Neuronal stem cell (in vitro differentiated cells): ENCODE measurements around the gene NDUFS1.
A peak's percentile ranks its signal among the peaks of the same experiment; 100 is the strongest.
"Not testable (repeated sequence)": the region's sequence is repeated elsewhere in the genome, so short reads cannot be mapped to it uniquely, and the experiment has no call there.

Experiments
- DNase-seq: peaks from one replicate; pipeline ENCODE4 v3.0.0-alpha.2; 2013; ENCODE audit warnings: low spot score
- H2AFZ ChIP-seq: one replicate; pipeline ENCODE4 v1.6.1; 2013; ENCODE audit warnings: mild to moderate bottlenecking, low read length, inconsistent platforms
- H2AK5ac ChIP-seq: 2 replicates; pipeline ENCODE4 v1.6.1; 2013; ENCODE audit warnings: low read depth, mild to moderate bottlenecking, inconsistent platforms, low read length, moderate library complexity, mixed read lengths
- H2BK120ac ChIP-seq: 2 replicates; pipeline ENCODE4 v1.6.1; 2013; ENCODE audit warnings: low read depth, mild to moderate bottlenecking, inconsistent platforms, low read length, moderate library complexity, mixed read lengths
- H2BK12ac ChIP-seq: one replicate; pipeline ENCODE4 v1.6.1; 2013; ENCODE audit warnings: low read length, inconsistent platforms
- H2BK15ac ChIP-seq: 2 replicates; pipeline ENCODE4 v1.6.1; 2013; ENCODE audit warnings: mild to moderate bottlenecking, low read length, inconsistent platforms, mixed read lengths
- H2BK5ac ChIP-seq: one replicate; pipeline ENCODE4 v1.6.1; 2013; ENCODE audit warnings: inconsistent platforms, mild to moderate bottlenecking, low read length, moderate library complexity
- H3K14ac ChIP-seq: one replicate; pipeline ENCODE4 v1.6.1; 2013; ENCODE audit warnings: low read length, inconsistent platforms
- H3K18ac ChIP-seq: 2 replicates; pipeline ENCODE4 v1.6.1; 2013; ENCODE audit warnings: low read length, inconsistent platforms
- H3K23ac ChIP-seq: 2 replicates; pipeline ENCODE4 v1.6.1; 2013; ENCODE audit warnings: low read depth, mild to moderate bottlenecking, mixed read lengths, low read length, inconsistent platforms; ENCODE audit not compliant: poor library complexity
- H3K27ac ChIP-seq: replicated peaks from 3 replicates; pipeline ENCODE4 v1.5.1; 2013; ENCODE audit warnings: low read length, inconsistent platforms
- H3K27me3 ChIP-seq, 3 experiments: 2 replicates each; pipeline ENCODE4 v1.6.1; 2013; ENCODE audit warnings: low read length in 3 of 3, mild to moderate bottlenecking in 2 of 3, inconsistent platforms in 1 of 3, low read depth in 1 of 3, mixed read lengths in 1 of 3, moderate library complexity in 1 of 3; ENCODE audit not compliant: control insufficient read depth in 3 of 3, insufficient read depth in 3 of 3
- H3K36me3 ChIP-seq, 2 donors: replicated peaks in 1 of 2; 2 replicates each; pipeline ENCODE4 v1.6.1; 2013; ENCODE audit warnings: low read length in 2 of 2; ENCODE audit not compliant: control insufficient read depth in 2 of 2, insufficient read depth in 2 of 2
- H3K4ac ChIP-seq: 2 replicates; pipeline ENCODE4 v1.6.1; 2013; ENCODE audit warnings: inconsistent platforms, mild to moderate bottlenecking, low read length, moderate library complexity
- H3K4me1 ChIP-seq, 2 donors: 1 replicate in 1 of 2; 2 replicates in 1 of 2; pipeline ENCODE4 v1.6.1; 2013; ENCODE audit warnings: low read length in 2 of 2, low read depth in 1 of 2; ENCODE audit not compliant: control insufficient read depth in 2 of 2, insufficient read depth in 1 of 2
- H3K4me2 ChIP-seq: one replicate; pipeline ENCODE4 v1.6.1; 2013; ENCODE audit warnings: mild to moderate bottlenecking, low read length, inconsistent platforms; ENCODE audit not compliant: insufficient read depth, poor library complexity, severe bottlenecking
- H3K4me3 ChIP-seq, 2 donors: 2 replicates each; pipeline ENCODE4 v1.5.1; 2013; ENCODE audit warnings: low read length in 2 of 2, mild to moderate bottlenecking in 2 of 2, inconsistent platforms in 1 of 2, moderate library complexity in 1 of 2
- H3K79me1 ChIP-seq: one replicate; pipeline ENCODE4 v1.6.1; 2013; ENCODE audit warnings: low read depth, mild to moderate bottlenecking, inconsistent platforms, low read length, moderate library complexity
- H3K9ac ChIP-seq: one replicate; pipeline ENCODE4 v1.6.1; 2013; ENCODE audit warnings: mild to moderate bottlenecking, low read depth, low read length, inconsistent platforms; ENCODE audit not compliant: poor library complexity
- H3K9me3 ChIP-seq, 2 donors: replicated peaks in 1 of 2; 2 replicates each; pipeline versions ENCODE3 to v1.6.1; 2013; ENCODE audit warnings: low read length in 2 of 2, mild to moderate bottlenecking in 2 of 2, inconsistent platforms in 1 of 2, low read depth in 1 of 2, mixed read lengths in 1 of 2, moderate library complexity in 1 of 2; ENCODE audit not compliant: control insufficient read depth in 2 of 2, insufficient read depth in 1 of 2
- H4K8ac ChIP-seq: one replicate; pipeline ENCODE4 v1.6.1; 2013; ENCODE audit warnings: low read depth, mild to moderate bottlenecking, inconsistent platforms, low read length, moderate library complexity
- H4K91ac ChIP-seq: one replicate; pipeline ENCODE4 v1.6.1; 2013; ENCODE audit warnings: low read length, low read depth, mild to moderate bottlenecking, inconsistent platforms; ENCODE audit not compliant: poor library complexity
- whole genome bisulfite sequencing, 2 donors: extraction: QIAGEN DNeasy Blood & Tissue Kit; methylation state at CpG; one replicate each; pipeline ENCODE4 v1.1.7; 2013; ENCODE audit warnings: missing lambda C conversion rate in 2 of 2, mixed read lengths in 1 of 2; ENCODE audit not compliant: insufficient read length in 2 of 2, insufficient replicate concordance in 1 of 2; ENCODE audit errors: extremely low coverage in 2 of 2; 5-methylcytosine and 5-hydroxymethylcytosine counted together

Gene NDUFS1

GRCh38 chr2:206163251-206163880 lies 4.1 kb upstream of the NDUFS1 start:
- H4K8ac ChIP-seq = no peak overlapping the region
- no peak overlapping the region for H4K91ac ChIP-seq
- peaks cover 22 to 55% of the 10 kb centered on the region in 2 donors for H3K36me3 ChIP-seq
- H3K18ac ChIP-seq = no peak overlapping the region
- H3K14ac ChIP-seq = no peak overlapping the region
- no peak overlapping the region for H3K4me3 ChIP-seq
- no peak overlapping the region for H3K23ac ChIP-seq
- H2BK15ac ChIP-seq = no peak overlapping the region
- no peak for DNase-seq
- no peak overlapping the region for H2BK120ac ChIP-seq
- no peak overlapping the region for H3K27ac ChIP-seq
- H3K9me3 ChIP-seq = peaks cover 0 to 1% of the 10 kb centered on the region in 2 donors
- no peak overlapping the region for H2AK5ac ChIP-seq
- no peak overlapping the region for H3K4ac ChIP-seq
- H3K4me1 ChIP-seq = peaks cover 3 to 9% of the 10 kb centered on the region in 2 donors
- no CpG with 5 or more reads among the region's 3 CpGs for WGBS, 2 donors
- H3K4me2 ChIP-seq = no peak overlapping the region
- H3K27me3 ChIP-seq = no peaks in the 10 kb centered on the region
- no peak overlapping the region for H2BK5ac ChIP-seq
- H2AFZ ChIP-seq = no peak overlapping the region
- H2BK12ac ChIP-seq = no peak overlapping the region
- H3K9ac ChIP-seq = no peak overlapping the region
- H3K79me1 ChIP-seq = no peaks in the 10 kb centered on the region

- not testable (repeated sequence) for H4K8ac ChIP-seq, H2BK15ac ChIP-seq, H2BK5ac ChIP-seq, H3K18ac ChIP-seq, H2BK12ac ChIP-seq, H3K4me2 ChIP-seq, H2BK120ac ChIP-seq, H2AK5ac ChIP-seq, H4K91ac ChIP-seq, H3K4me3 ChIP-seq, H3K4ac ChIP-seq, H3K23ac ChIP-seq, H3K14ac ChIP-seq, DNase-seq, H3K4me1 ChIP-seq, H3K27me3 ChIP-seq, H2AFZ ChIP-seq, H3K79me1 ChIP-seq, H3K9ac ChIP-seq, H3K27ac ChIP-seq, H3K9me3 ChIP-seq
- peaks cover 22 to 48% of the 10 kb centered on the region in 2 donors for H3K36me3 ChIP-seq
- no CpG with 5 or more reads among the region's 4 CpGs for WGBS, 2 donors
Measured at GRCh38 chr2:206162401-206162800, 3.2 kb upstream of the NDUFS1 start.

GRCh38 chr2:206160807-206161179 lies 1.5 kb upstream of the NDUFS1 start:
- peak overlapping the region in 1 of 2 donors; percentile 80 for H3K4me3 ChIP-seq
- H4K8ac ChIP-seq = no peak overlapping the region
- peaks cover 0 to 5% of the 10 kb centered on the region in 2 donors for H3K9me3 ChIP-seq
- no peak overlapping the region for H3K18ac ChIP-seq
- no CpG with 5 or more reads among the region's 2 CpGs for whole genome bisulfite sequencing, 2 donors
- H3K27ac ChIP-seq = no peak overlapping the region
- DNase-seq = no peak
- peak overlapping the region; percentile 70 for H3K4me2 ChIP-seq
- H2BK12ac ChIP-seq = no peak overlapping the region
- no peak overlapping the region for H2AK5ac ChIP-seq
- H2BK15ac ChIP-seq = no peak overlapping the region
- H4K91ac ChIP-seq = no peak overlapping the region
- H3K23ac ChIP-seq = no peak overlapping the region
- H3K36me3 ChIP-seq = peaks cover 23 to 59% of the 10 kb centered on the region in 2 donors
- peaks cover 4 to 9% of the 10 kb centered on the region in 2 donors for H3K4me1 ChIP-seq
- peaks cover 5% of the 10 kb centered on the region for H3K79me1 ChIP-seq
- H2BK120ac ChIP-seq = no peak overlapping the region
- H3K14ac ChIP-seq = no peak overlapping the region
- H2BK5ac ChIP-seq = no peak overlapping the region
- no peak overlapping the region for H3K9ac ChIP-seq
- H3K27me3 ChIP-seq = no peaks in the 10 kb centered on the region
- H2AFZ ChIP-seq = no peak overlapping the region
- no peak overlapping the region for H3K4ac ChIP-seq

GRCh38 chr2:206160125-206160806 lies 1.0 kb upstream of the NDUFS1 start:
- peak overlapping the region; percentile 52 for H3K18ac ChIP-seq
- H2BK15ac ChIP-seq = no peak overlapping the region
- no peak overlapping the region for H3K23ac ChIP-seq
- peaks cover 4 to 9% of the 10 kb centered on the region in 2 donors for H3K4me1 ChIP-seq
- no peak overlapping the region for H2BK12ac ChIP-seq
- WGBS, 2 donors = no CpG with 5 or more reads among the region's 30 CpGs
- peak overlapping the region; percentile 39 for H2BK5ac ChIP-seq
- no peak overlapping the region for H3K27ac ChIP-seq
- peaks cover 0 to 5% of the 10 kb centered on the region in 2 donors for H3K9me3 ChIP-seq
- no peak overlapping the region for H2AK5ac ChIP-seq
- peak overlapping the region; percentile 80 to 97 for H3K4me3 ChIP-seq
- peak overlapping the region; percentile 70 for H3K4me2 ChIP-seq
- H4K91ac ChIP-seq = no peak overlapping the region
- peaks cover 23 to 59% of the 10 kb centered on the region in 2 donors for H3K36me3 ChIP-seq
- no peak overlapping the region for H4K8ac ChIP-seq
- DNase-seq = no peak
- no peak overlapping the region for H3K4ac ChIP-seq
- no peak overlapping the region for H2BK120ac ChIP-seq
- peaks cover 5% of the 10 kb centered on the region for H3K79me1 ChIP-seq
- peak overlapping the region; percentile 84 for H3K9ac ChIP-seq
- H3K27me3 ChIP-seq = no peaks in the 10 kb centered on the region
- peak overlapping the region; percentile 88 for H2AFZ ChIP-seq
- H3K14ac ChIP-seq = peak overlapping the region; percentile 82
